OCI-LY1 (cell line): ENCODE results near the gene LTO1.

Source experiments
- H2AFZ ChIP-seq: fragments of 200-600 bp; sonication (generic), shearing (Covaris generic); 2 replicates; pipeline ENCODE4 v1.6.0; 2014; ENCODE audit warnings: antibody characterized with exemption, mild to moderate bottlenecking, low read length
- H3F3A ChIP-seq: fragments of 200-600 bp; sonication (generic), shearing (Covaris generic); 2 replicates; pipeline ENCODE4 v1.6.0; 2014; ENCODE audit warnings: mild to moderate bottlenecking, antibody characterized with exemption, low read length, moderate library complexity; ENCODE audit not compliant: insufficient read depth
- H3K27ac ChIP-seq: fragments of 200-600 bp; sonication (generic); 2 replicates; pipeline ENCODE4 v1.5.1; 2014; ENCODE audit warnings: low read length, mixed run types, mild to moderate bottlenecking, low read depth; ENCODE audit not compliant: poor library complexity, severe bottlenecking
- H3K27me3 ChIP-seq: fragments of 200-600 bp; sonication (generic); 2 replicates; pipeline ENCODE4 v1.6.0; 2014; ENCODE audit warnings: antibody characterized with exemption, mild to moderate bottlenecking, low read length, moderate library complexity; ENCODE audit not compliant: insufficient read depth
- H3K36me3 ChIP-seq: fragments of 200-600 bp; sonication (generic); 2 replicates; pipeline ENCODE4 v1.6.1; 2014; ENCODE audit warnings: mild to moderate bottlenecking, antibody characterized with exemption, low read length, moderate library complexity, mixed read lengths; ENCODE audit not compliant: insufficient read depth
- H3K4me1 ChIP-seq: fragments of 200-600 bp; sonication (generic); 2 replicates; pipeline ENCODE4 v1.5.1; 2014; ENCODE audit warnings: mild to moderate bottlenecking, low read length, moderate library complexity; ENCODE audit not compliant: insufficient read depth, severe bottlenecking
- H3K4me2 ChIP-seq: fragments of 200-600 bp; sonication (generic), shearing (Covaris generic); 2 replicates; pipeline ENCODE4 v1.6.1; 2014; ENCODE audit warnings: low read length
- H3K4me3 ChIP-seq: fragments of 200-600 bp; sonication (generic); 2 replicates; pipeline ENCODE4 v1.5.1; 2014; ENCODE audit warnings: low read length, low read depth, mild to moderate bottlenecking, mixed read lengths; ENCODE audit not compliant: poor library complexity, severe bottlenecking
- H3K79me2 ChIP-seq: fragments of 200-600 bp; shearing (Covaris generic); 2 replicates; pipeline ENCODE4 v1.6.1; 2016; ENCODE audit warnings: mixed run types, low read length, mixed read lengths; ENCODE audit not compliant: insufficient read depth
- H3K9ac ChIP-seq: fragments of 200-600 bp; sonication (generic), shearing (Covaris generic); 2 replicates; pipeline ENCODE4 v1.6.1; 2014; ENCODE audit warnings: mild to moderate bottlenecking, low read length, mixed read lengths
- H3K9me2 ChIP-seq: fragments of 200-600 bp; sonication (generic), shearing (Covaris generic); 2 replicates; pipeline ENCODE4 v1.6.1; 2014; ENCODE audit warnings: low read depth, mild to moderate bottlenecking, low read length, mixed read lengths
- H3K9me3 ChIP-seq: fragments of 200-600 bp; shearing (Covaris generic); 2 replicates; pipeline ENCODE4 v1.6.1; 2014; ENCODE audit warnings: low read length, mixed read lengths
- H4K20me1 ChIP-seq: fragments of 200-600 bp; sonication (generic), shearing (Covaris generic); 2 replicates; pipeline ENCODE4 v1.6.0; 2016; ENCODE audit warnings: mild to moderate bottlenecking, low read length; ENCODE audit not compliant: insufficient read depth
- EZH2 ChIP-seq: fragments of 200-600 bp; sonication (generic), shearing (Covaris generic); IDR thresholded peaks from 2 replicates; pipeline ENCODE4 v1.8.0; 2017; ENCODE audit warnings: borderline replicate concordance, mixed run types, mild to moderate bottlenecking, antibody characterized with exemption, low read length, moderate library complexity, mixed read lengths
- TF ChIP-seq, protein P1 (sequence below): fragments of 200-600 bp; sonication (generic), shearing (Covaris generic); IDR thresholded peaks from 2 replicates; pipeline ENCODE4 v1.5.1; 2017; ENCODE audit warnings: mild to moderate bottlenecking, antibody characterized with exemption, low read length, moderate library complexity, mixed read lengths

Gene LTO1

DNA sequence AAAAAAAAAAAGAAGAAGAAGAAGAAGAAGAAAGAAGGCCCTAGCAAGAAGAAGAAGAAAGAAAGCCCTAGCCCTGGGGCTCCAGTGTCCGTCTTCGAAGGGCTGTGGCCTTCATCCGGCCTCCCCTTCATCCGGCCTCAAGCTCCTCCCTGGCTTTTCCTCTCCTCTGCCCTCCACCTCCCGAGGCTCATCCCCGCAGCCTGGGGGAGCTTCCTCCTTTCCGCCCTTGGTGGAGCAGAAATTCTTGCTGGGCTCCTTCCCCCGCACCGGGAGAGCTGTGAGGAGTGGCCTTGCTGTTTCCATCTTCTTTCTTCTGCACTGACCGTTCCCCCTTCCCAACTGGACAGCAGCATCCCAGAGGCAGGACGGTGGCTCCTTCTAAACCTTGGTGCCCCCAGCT, 9.5 kb upstream of the LTO1 start:
- no peaks in the 10 kb centered on the region for H4K20me1 ChIP-seq
- H3K27me3 ChIP-seq, result no peaks in the 10 kb centered on the region
- no peak overlapping the region for H3K9ac ChIP-seq
- H3K4me3 ChIP-seq, result no peak overlapping the region
- H3K4me1 ChIP-seq, result no peaks in the 10 kb centered on the region
- no peak overlapping the region for H3K27ac ChIP-seq
- no peaks in the 10 kb centered on the region for H3K36me3 ChIP-seq
- no peaks in the 10 kb centered on the region for H3K9me2 ChIP-seq
- H3F3A ChIP-seq, result no peaks in the 10 kb centered on the region
- H3K9me3 ChIP-seq, result no peaks in the 10 kb centered on the region
- H3K4me2 ChIP-seq, result no peak overlapping the region
- H3K79me2 ChIP-seq, result no peaks in the 10 kb centered on the region
- H2AFZ ChIP-seq, result no peak overlapping the region
- no peak for TF ChIP-seq EZH2
- TF ChIP-seq, protein P1, sequence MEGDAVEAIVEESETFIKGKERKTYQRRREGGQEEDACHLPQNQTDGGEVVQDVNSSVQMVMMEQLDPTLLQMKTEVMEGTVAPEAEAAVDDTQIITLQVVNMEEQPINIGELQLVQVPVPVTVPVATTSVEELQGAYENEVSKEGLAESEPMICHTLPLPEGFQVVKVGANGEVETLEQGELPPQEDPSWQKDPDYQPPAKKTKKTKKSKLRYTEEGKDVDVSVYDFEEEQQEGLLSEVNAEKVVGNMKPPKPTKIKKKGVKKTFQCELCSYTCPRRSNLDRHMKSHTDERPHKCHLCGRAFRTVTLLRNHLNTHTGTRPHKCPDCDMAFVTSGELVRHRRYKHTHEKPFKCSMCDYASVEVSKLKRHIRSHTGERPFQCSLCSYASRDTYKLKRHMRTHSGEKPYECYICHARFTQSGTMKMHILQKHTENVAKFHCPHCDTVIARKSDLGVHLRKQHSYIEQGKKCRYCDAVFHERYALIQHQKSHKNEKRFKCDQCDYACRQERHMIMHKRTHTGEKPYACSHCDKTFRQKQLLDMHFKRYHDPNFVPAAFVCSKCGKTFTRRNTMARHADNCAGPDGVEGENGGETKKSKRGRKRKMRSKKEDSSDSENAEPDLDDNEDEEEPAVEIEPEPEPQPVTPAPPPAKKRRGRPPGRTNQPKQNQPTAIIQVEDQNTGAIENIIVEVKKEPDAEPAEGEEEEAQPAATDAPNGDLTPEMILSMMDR, result no peak

DNA sequence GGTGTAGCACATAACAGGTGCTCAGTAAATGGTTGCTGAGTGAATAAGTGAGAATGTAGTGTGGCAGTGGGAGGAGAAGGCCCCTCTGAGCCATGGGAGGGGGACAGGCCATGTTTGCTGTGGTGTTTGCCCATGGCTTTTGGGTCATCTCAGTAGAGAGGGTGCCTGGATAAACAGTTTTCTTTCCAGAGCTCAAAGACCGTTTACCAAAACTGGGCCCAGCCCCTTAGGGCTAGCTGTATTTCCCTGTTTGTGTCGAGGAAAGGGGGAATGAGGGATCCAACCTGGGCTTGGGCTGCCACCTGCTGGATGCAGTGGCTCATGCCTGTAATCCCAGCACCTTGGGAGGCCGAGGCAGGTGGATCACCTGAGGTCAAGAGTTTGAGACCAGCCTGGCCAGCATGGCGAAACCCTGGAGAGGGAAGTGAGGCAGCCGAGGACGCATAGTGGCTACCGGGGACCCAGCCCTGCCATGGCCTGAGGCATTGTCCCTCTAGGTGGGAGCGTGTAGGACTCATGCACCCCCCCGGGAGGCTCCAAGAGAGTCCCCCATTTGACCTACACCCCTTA, 8.7 kb upstream of the LTO1 start:
- H3K4me2 ChIP-seq, result no peak overlapping the region
- TF ChIP-seq, protein P1, result no peak
- no peak for TF ChIP-seq EZH2
- no peak overlapping the region for H3K27ac ChIP-seq
- H3F3A ChIP-seq, result no peaks in the 10 kb centered on the region
- no peak overlapping the region for H3K9ac ChIP-seq
- H3K9me3 ChIP-seq, result no peaks in the 10 kb centered on the region
- H3K4me3 ChIP-seq, result no peak overlapping the region
- H3K27me3 ChIP-seq, result no peaks in the 10 kb centered on the region
- no peaks in the 10 kb centered on the region for H4K20me1 ChIP-seq
- no peaks in the 10 kb centered on the region for H3K36me3 ChIP-seq
- no peaks in the 10 kb centered on the region for H3K4me1 ChIP-seq
- H2AFZ ChIP-seq, result no peak overlapping the region
- H3K79me2 ChIP-seq, result no peaks in the 10 kb centered on the region
- no peaks in the 10 kb centered on the region for H3K9me2 ChIP-seq

DNA sequence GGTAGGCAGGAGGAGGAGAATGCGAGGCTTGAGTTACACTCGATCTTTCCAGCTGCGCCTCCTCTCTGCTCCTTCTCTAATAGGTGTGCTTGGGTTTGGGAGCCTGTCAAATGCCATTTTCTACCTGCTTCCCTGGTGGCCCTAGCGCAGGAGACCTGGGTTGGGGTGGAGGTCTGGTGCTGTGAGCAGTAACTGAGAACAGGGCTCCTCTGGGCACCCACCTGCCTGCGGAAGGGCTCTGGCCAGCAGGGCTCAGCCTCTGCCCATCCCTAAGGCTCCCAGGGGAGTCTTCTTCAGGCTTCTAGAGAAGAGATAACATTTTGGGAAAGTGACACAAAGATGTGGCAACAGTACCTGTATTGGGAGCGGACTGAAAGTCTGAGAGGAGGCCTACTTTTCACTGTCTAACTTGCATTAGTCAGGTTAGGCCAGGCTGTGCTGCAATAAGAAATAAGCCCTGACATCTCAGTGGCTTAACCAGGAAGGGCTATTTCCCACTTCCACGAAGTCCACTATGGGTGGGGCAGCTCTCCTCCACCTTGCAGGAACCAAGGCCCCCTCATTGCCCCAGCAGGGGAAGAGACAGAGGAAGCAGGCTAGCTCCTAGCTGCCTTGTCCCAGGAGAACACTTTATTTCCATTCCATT, 7.7 kb upstream of the LTO1 start:
- Histone ChIP-seq H3K27ac (no peak overlapping the region), H3K9me3 (no peaks in the 10 kb centered on the region), H2AFZ (no peak overlapping the region), H3K79me2 (no peaks in the 10 kb centered on the region), H3K4me3 (no peak overlapping the region), H3K9me2 (no peaks in the 10 kb centered on the region), H3K4me1 (no peaks in the 10 kb centered on the region), H3K27me3 (no peaks in the 10 kb centered on the region), H3K4me2 (no peak overlapping the region), H3K9ac (no peak overlapping the region), H3F3A (no peaks in the 10 kb centered on the region), H3K36me3 (no peaks in the 10 kb centered on the region), H4K20me1 (no peaks in the 10 kb centered on the region)
- TF ChIP-seq, protein P1, result no peak
- no peak for TF ChIP-seq EZH2
